ENCODE data around the gene NES. TPM values are rescaled to one million over a fixed set of nuclear protein-coding genes. Genes with fewer than 3 reads are reported as not detected.

Gene NES
- total and polyA plus RNA-seq, 7 donors, result 12.3 to 581 (median 40.5) TPM

DNA sequence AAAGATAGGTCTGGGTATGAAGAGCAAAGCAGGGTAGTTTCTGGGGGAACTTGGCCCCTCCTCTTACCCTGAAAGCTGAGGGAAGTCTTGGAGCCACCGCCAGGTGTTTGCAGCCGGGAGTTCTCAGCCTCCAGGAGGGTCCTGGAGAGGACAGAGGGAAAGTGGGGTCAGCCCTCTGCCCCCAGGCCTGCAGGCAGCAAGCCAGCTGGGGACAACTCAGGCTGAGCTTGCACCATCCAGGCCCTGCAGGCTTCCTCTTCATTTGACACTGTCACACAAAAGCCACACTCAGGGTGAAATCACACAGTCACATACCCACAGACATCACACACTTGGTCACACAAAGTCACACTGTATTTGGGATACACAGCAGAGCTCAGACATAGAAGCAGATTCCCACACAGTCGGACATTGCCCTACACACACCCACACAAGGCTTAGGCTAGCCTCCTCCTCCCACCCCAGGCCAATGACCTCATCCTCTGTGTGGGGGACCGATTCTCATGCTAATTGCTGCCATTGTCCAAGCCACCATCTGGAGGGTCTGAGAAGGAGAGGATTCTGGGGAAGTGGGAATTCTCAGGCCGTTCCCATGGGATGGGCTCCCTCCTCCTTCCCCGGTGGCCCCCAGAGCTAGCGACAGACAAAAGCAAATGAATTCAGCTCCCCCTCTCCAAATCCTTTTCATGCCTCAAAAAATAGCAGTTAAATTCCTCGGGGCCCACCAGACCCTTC lies 3.7 kb downstream of the NES start:
- Histone ChIP-seq H3K4me1 (peaks cover 70% of the 10 kb centered on the region), H3K36me3 (ENCODE audit: insufficient read depth in 1 of 2, low read depth in 1 of 2) (peaks cover 0 to 34% of the 10 kb centered on the region in 2 donors), H3K4me3 (peak overlapping the region; percentile 74), H3K27ac (peak overlapping the region; percentile 46), H3K9me3 (no peaks in the 10 kb centered on the region), H3K27me3 (ENCODE audit: insufficient read depth in 3 of 3, low read length in 2 of 3) (no peaks in the 10 kb centered on the region)
- 61 to 62% (median 61%) methylated on average over 8 of the region's 8 CpGs for WGBS, 3 donors
- intact Hi-C loops (cut with DNase I), result no loop called here
- DNase-seq, result no peak
- TF ChIP-seq, protein P1, sequence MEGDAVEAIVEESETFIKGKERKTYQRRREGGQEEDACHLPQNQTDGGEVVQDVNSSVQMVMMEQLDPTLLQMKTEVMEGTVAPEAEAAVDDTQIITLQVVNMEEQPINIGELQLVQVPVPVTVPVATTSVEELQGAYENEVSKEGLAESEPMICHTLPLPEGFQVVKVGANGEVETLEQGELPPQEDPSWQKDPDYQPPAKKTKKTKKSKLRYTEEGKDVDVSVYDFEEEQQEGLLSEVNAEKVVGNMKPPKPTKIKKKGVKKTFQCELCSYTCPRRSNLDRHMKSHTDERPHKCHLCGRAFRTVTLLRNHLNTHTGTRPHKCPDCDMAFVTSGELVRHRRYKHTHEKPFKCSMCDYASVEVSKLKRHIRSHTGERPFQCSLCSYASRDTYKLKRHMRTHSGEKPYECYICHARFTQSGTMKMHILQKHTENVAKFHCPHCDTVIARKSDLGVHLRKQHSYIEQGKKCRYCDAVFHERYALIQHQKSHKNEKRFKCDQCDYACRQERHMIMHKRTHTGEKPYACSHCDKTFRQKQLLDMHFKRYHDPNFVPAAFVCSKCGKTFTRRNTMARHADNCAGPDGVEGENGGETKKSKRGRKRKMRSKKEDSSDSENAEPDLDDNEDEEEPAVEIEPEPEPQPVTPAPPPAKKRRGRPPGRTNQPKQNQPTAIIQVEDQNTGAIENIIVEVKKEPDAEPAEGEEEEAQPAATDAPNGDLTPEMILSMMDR (IDR thresholded peaks at IDR 0.05), result no peak
- ATAC-seq, result no peak

GRCh38 chr1:156671804-156672203 lies 5.4 kb downstream of the NES start:
- H3K4me3 ChIP-seq, result no peak overlapping the region
- H3K27ac ChIP-seq, result peak overlapping the region; percentile 23
- peaks cover 0 to 34% of the 10 kb centered on the region in 2 donors for H3K36me3 ChIP-seq (ENCODE audit: insufficient read depth in 1 of 2, low read depth in 1 of 2)
- no peak for ATAC-seq
- H3K4me1 ChIP-seq, result peaks cover 84% of the 10 kb centered on the region
- TF ChIP-seq, protein P1 (IDR thresholded peaks at IDR 0.05), result no peak
- DNase-seq, result no peak
- H3K9me3 ChIP-seq, result no peaks in the 10 kb centered on the region
- WGBS, 3 donors, result 91 to 98% (median 93%) methylated on average over 2 of the region's 2 CpGs
- no peaks in the 10 kb centered on the region for H3K27me3 ChIP-seq (ENCODE audit: insufficient read depth in 3 of 3, low read length in 2 of 3)
- intact Hi-C loops (cut with DNase I), result no loop called here

- 68 to 82% (median 72%) methylated on average over 4 of the region's 4 CpGs for WGBS, 3 donors
- H3K27ac ChIP-seq, result peak overlapping the region; percentile 99
- intact Hi-C loops (cut with DNase I), result no loop called here
- DNase-seq (peak in 1 of 2 donors; percentile 42), ATAC-seq (no peak)
- H3K4me3 ChIP-seq, result no peak overlapping the region
- TF ChIP-seq, protein P1 (IDR thresholded peaks at IDR 0.05), result no peak
- peaks cover 0 to 34% of the 10 kb centered on the region in 2 donors for H3K36me3 ChIP-seq (ENCODE audit: insufficient read depth in 1 of 2, low read depth in 1 of 2)
- H3K9me3 ChIP-seq, result no peaks in the 10 kb centered on the region
- peaks cover 88% of the 10 kb centered on the region for H3K4me1 ChIP-seq
- no peaks in the 10 kb centered on the region for H3K27me3 ChIP-seq (ENCODE audit: insufficient read depth in 3 of 3, low read length in 2 of 3)
Observed at GRCh38 chr1:156670791-156671190, 6.4 kb downstream of the NES start.

DNA sequence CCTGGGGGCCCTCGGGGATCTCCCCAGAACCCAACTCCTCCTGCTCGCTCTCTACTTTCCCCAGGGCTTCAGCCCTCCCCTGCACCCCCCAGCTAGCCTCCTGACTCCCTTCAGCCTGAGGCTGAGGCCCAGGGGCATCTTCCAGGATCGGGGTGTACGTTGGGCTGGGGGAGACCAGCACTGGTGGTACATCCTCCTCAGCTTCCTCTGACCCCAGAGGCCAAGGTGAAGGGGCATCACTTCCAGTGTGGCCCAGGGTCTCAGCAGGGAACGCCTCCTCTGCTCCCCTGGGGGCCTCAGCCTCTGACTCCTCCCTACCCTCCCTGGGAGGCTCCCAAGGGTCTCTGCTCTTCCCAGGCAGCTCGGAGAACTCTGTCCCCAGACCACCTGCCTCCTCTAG lies 6.8 kb downstream of the NES start:
- WGBS, 3 donors, result 67 to 90% (median 79%) methylated on average over 5 to 6 of the region's 6 CpGs
- H3K27me3 ChIP-seq (ENCODE audit: insufficient read depth in 3 of 3, low read length in 2 of 3), result no peaks in the 10 kb centered on the region
- peaks cover 0 to 34% of the 10 kb centered on the region in 2 donors for H3K36me3 ChIP-seq (ENCODE audit: insufficient read depth in 1 of 2, low read depth in 1 of 2)
- H3K4me1 ChIP-seq, result peaks cover 88% of the 10 kb centered on the region
- peak overlapping the region; percentile 99 for H3K27ac ChIP-seq
- TF ChIP-seq, protein P1 (IDR thresholded peaks at IDR 0.05), result no peak
- no peak for DNase-seq
- no peak overlapping the region for H3K4me3 ChIP-seq
- ATAC-seq, result no peak
- intact Hi-C loops (cut with DNase I), result no loop called here
- H3K9me3 ChIP-seq, result no peaks in the 10 kb centered on the region
